A549 (cell line): Measurements from ENCODE around the gene HIVEP3.

ENCODE experiments used
- CTCF ChIP-seq: fragments of >200 bp; sonication (Bioruptor Twin); formaldehyde crosslinking; IDR thresholded peaks from 3 replicates; pipeline ENCODE4 v1.5.1; 2016
- EP300 ChIP-seq, 2 experiments: fragments of >200 bp; sonication (Bioruptor Twin); formaldehyde crosslinking; IDR thresholded peaks; 2 replicates in 1 of 2; 3 replicates in 1 of 2; pipeline ENCODE4 v1.6.1; 2016 to 2017
- FOSL2 ChIP-seq, 2 experiments: fragments of 450-650 bp in 1 of 2; fragments of >200 bp in 1 of 2; sonication (Bioruptor Twin) in 1 of 2; formaldehyde crosslinking; IDR thresholded peaks; 2 replicates each; pipeline versions ENCODE4 v1.5.0 to v1.6.1; 2016 to 2020; ENCODE audit warnings: mild to moderate bottlenecking in 1 of 2, moderate library complexity in 1 of 2
- RAD21 ChIP-seq, 2 experiments: fragments of >200 bp in 1 of 2; sonication (Bioruptor Twin) in 1 of 2; formaldehyde crosslinking in 1 of 2; IDR thresholded peaks in 1 of 2; conservative IDR thresholded peaks in 1 of 2; 2 replicates in 1 of 2; 3 replicates in 1 of 2; pipeline ENCODE4 v1.6.1; 2012 to 2018; ENCODE audit warnings: inconsistent platforms in 1 of 2

- no peak for TF ChIP-seq EP300 (IDR thresholded peaks at IDR 0.05)
- TF ChIP-seq CTCF, result no peak
- no peak for TF ChIP-seq RAD21 (conservative IDR thresholded peaks at IDR 0.05 in 1 of 2, IDR thresholded peaks at IDR 0.05 in 1 of 2)
- no peak for TF ChIP-seq FOSL2 (IDR thresholded peaks at IDR 0.05)
- TF ChIP-seq FOSL2 (CRISPR knock-in tag; IDR thresholded peaks at IDR 0.05), result no peak
Measured at GRCh38 chr1:41888756-41889155, 30.0 kb downstream of the HIVEP3 start.
